Measurements from ENCODE around the gene PPM1E. TPM values are rescaled to one million over a fixed set of nuclear protein-coding genes. Genes with fewer than 3 reads are reported as not detected.

The PPM1E gene
- total RNA-seq, 1 donor from 2014 or later: 0.31 TPM

DNA sequence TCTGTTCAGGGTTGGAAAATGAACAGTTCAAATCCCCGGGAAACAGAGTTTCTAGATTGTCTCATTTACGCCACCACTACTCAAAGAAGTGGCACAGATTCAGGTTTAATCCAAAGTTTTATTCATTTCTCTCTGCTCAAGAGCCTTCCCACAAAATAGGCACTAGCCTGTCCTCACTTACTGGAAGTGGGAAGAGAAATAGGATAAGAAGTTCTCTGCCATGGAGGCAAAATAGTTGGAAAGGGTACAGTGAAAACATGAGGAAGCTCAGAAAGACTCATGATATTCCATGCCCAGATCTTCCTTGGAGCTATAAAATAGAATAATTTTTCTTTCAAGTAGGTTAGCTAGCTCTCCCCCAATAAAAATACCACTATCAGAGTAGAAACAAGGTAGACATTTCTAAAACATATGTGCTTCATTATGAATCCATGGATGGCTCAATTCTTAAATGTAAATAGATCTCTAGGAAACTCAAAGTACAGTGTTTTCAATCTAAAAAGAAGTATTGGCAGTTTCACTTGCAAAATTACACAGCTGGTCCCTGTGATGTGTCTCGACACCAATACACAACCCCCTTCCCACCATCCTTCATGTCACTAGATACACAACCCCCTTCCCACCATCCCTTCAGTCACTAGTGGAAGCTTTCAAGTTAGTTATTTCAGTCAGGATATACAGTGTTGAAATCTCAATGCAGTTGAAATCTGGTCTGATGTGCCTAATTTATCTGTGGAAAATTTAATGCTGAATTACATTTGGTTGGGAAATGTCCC is 225.2 kb downstream of the PPM1E start:
- Mint-ChIP-seq H3K4me1 (peaks cover 3% of the 10 kb centered on the region), H3K27ac (no peak overlapping the region), H3K27me3 (ENCODE audit: low read depth) (no peaks in the 10 kb centered on the region)

DNA sequence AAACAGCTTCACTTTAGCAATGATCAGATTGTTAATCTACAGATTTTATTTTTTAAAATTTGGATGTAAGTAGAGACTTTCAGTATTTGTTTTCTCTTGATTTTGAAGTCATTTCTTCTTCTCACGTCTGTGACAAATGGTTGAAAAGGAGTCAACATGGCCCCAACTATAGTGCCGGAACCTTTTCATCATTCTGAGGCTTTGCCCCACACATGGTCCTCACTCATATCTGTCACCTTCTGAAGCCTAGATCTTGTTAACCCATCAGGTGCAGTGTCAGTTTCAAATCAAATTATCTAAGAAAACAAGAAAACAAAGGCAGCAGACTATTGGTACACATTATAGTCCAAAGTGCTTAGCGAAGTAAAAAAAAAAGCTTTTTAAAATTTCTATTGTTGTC is 227.0 kb downstream of the PPM1E start:
- Mint-ChIP-seq H3K36me3 (no peaks in the 10 kb centered on the region), H3K4me1 (no peaks in the 10 kb centered on the region), H3K27me3 (ENCODE audit: low read depth) (no peaks in the 10 kb centered on the region), H3K27ac (no peak overlapping the region), H3K4me3 (no peak overlapping the region), H3K9me3 (no peaks in the 10 kb centered on the region)
- no peak for DNase-seq (ENCODE audit: low spot score in 2 of 2, unreplicated experiment in 2 of 2)
- TF ChIP-seq, protein P1, sequence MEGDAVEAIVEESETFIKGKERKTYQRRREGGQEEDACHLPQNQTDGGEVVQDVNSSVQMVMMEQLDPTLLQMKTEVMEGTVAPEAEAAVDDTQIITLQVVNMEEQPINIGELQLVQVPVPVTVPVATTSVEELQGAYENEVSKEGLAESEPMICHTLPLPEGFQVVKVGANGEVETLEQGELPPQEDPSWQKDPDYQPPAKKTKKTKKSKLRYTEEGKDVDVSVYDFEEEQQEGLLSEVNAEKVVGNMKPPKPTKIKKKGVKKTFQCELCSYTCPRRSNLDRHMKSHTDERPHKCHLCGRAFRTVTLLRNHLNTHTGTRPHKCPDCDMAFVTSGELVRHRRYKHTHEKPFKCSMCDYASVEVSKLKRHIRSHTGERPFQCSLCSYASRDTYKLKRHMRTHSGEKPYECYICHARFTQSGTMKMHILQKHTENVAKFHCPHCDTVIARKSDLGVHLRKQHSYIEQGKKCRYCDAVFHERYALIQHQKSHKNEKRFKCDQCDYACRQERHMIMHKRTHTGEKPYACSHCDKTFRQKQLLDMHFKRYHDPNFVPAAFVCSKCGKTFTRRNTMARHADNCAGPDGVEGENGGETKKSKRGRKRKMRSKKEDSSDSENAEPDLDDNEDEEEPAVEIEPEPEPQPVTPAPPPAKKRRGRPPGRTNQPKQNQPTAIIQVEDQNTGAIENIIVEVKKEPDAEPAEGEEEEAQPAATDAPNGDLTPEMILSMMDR (IDR thresholded peaks at IDR 0.05; ENCODE audit: unreplicated experiment): no peak

More for the DNA sequence above, 225.2 kb downstream of the PPM1E start:
- Mint-ChIP-seq H3K36me3 (no peaks in the 10 kb centered on the region), H3K9me3 (no peaks in the 10 kb centered on the region), H3K4me3 (no peak overlapping the region)
- TF ChIP-seq, protein P1 (IDR thresholded peaks at IDR 0.05; ENCODE audit: unreplicated experiment): no peak
- DNase-seq (ENCODE audit: low spot score in 2 of 2, unreplicated experiment in 2 of 2): no peak

DNA sequence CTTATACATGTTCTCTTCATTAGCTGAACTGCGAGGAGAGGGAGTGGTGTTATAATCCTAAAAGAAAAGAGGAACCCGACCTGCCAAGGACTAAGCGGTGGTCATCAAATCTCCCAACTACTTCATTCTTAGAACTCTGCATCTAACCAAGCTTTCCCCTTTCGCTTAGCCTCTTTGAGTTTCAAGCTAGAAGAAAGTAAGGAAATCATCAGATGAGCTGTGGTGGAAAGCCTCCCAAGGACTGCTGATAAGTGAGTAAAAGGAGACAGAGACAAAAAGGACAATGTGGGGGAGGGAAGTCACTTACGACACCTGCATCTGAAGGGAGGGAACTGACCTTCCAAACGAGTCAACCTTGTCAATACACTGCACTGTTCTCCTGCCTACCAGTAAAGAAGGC is 229.7 kb downstream of the PPM1E start:
- Mint-ChIP-seq H3K36me3 (peaks cover 5% of the 10 kb centered on the region), H3K27ac (no peak overlapping the region), H3K4me1 (no peaks in the 10 kb centered on the region)

DNA sequence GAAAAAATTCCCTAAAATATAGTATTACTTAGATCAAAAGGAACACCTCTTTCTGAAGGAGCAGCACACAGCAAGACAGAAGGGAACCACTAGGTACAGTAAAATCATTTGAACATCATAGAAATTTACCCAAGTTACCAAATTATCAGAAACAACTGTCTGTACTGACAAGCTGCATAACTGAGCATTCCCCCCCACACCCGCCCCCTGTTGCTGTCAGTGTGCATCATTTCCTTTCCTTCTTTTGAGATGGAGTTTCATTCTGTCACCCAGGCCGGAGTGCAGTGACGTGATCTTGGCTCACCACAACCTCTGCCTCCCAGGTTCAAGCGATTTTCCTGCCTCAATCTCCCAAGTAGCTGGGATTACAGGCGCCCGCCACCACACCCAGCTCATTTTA is 230.3 kb downstream of the PPM1E start:
- H3K9me3 Mint-ChIP-seq: peaks cover 4% of the 10 kb centered on the region
- no peak for DNase-seq (ENCODE audit: low spot score in 2 of 2, unreplicated experiment in 2 of 2)

More for the DNA sequence above, 229.7 kb downstream of the PPM1E start:
- TF ChIP-seq, protein P1 (IDR thresholded peaks at IDR 0.05; ENCODE audit: unreplicated experiment): no peak
- peaks cover 4% of the 10 kb centered on the region for H3K9me3 Mint-ChIP-seq
- no peaks in the 10 kb centered on the region for H3K27me3 Mint-ChIP-seq (ENCODE audit: low read depth)
- H3K4me3 Mint-ChIP-seq: no peak overlapping the region
- DNase-seq (ENCODE audit: low spot score in 2 of 2, unreplicated experiment in 2 of 2): no peak

DNA sequence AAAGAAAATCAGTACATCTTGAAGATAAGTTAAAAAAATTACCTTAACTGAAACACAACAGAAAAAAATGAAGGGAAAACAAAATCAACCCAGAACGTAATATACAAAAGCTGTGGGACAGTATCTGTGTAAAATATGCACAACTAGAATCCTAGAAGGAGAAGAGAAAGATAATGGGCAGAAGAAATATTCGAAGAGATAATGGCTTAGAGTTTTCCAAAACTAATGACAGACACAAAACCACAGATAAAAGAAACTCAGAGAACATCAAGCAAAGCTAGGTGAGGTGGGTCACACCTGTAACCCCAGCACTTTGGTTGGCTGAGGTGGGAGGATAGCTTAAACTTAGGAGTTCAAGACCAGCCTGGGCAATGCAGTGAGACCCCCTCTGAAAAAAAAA is 234.0 kb downstream of the PPM1E start:
- Mint-ChIP-seq H3K4me3 (no peak overlapping the region), H3K9me3 (peaks cover 4% of the 10 kb centered on the region), H3K4me1 (peaks cover 3% of the 10 kb centered on the region), H3K27ac (no peak overlapping the region), H3K27me3 (ENCODE audit: low read depth) (no peaks in the 10 kb centered on the region), H3K36me3 (peaks cover 13% of the 10 kb centered on the region)
- no peak for DNase-seq (ENCODE audit: low spot score in 2 of 2, unreplicated experiment in 2 of 2)
- TF ChIP-seq, protein P1 (IDR thresholded peaks at IDR 0.05; ENCODE audit: unreplicated experiment): no peak

More for the DNA sequence above, 230.3 kb downstream of the PPM1E start:
- TF ChIP-seq, protein P1 (IDR thresholded peaks at IDR 0.05; ENCODE audit: unreplicated experiment): no peak
- Mint-ChIP-seq H3K27ac (no peak overlapping the region), H3K36me3 (peaks cover 5% of the 10 kb centered on the region), H3K4me1 (no peaks in the 10 kb centered on the region), H3K27me3 (ENCODE audit: low read depth) (no peaks in the 10 kb centered on the region), H3K4me3 (no peak overlapping the region)

Data from mesothelial cell of epicardium (in vitro differentiated cells).